K562 (cell line): ENCODE results near the gene GLIS1. TPM values are rescaled to one million over a fixed set of nuclear protein-coding genes. Genes with fewer than 3 reads are reported as not detected.

ENCODE experiments used
- ATAC-seq: fragments of 200-7000 bp; cut with Tn5 transposase; 3 replicates; pipeline ENCODE4 v1.9.1; 2020; ENCODE audit warnings: moderate library complexity
- BruUV-seq: library from RNA; stranded (reverse); fragments of 400-500 nt; replicated peaks from 2 replicates; lab custom pipeline; 2021; lab: Mats Ljungman, UMichigan
- CTCF ChIA-PET: fragments of 300-600 bp; formaldehyde crosslinking; extraction: SDS; loops from one replicate; lab custom pipeline; 2021; ENCODE audit warnings: low intra/inter-chr PET ratio; lab: Yijun Ruan, JAX
- POLR2A ChIA-PET: fragments of 300-600, 350-650 bp; sonication (Branson Sonifier 250); formaldehyde crosslinking; extraction: SDS; loops from one replicate; lab custom pipeline; 2021; ENCODE audit warnings: antibody characterized with exemption, inconsistent platforms; lab: Yijun Ruan, JAX
- DNase-seq, 4 experiments: peaks; one replicate each; pipeline versions ENCODE4 v3.0.0 to v3.0.0-alpha.2; 2011 to 2018; ENCODE audit warnings: low spot score in 3 of 4, mixed read lengths in 3 of 4; ENCODE audit errors: extremely low read depth in 1 of 4
- FAIRE-seq: peaks from 2 replicates; lab custom pipeline; 2011; peaks lifted over from hg19 to GRCh38; lab: Jason Lieb, UNC
- H2AFZ ChIP-seq: 2 replicates; pipeline ENCODE4 v1.6.0; 2011; ENCODE audit warnings: low read depth, low read length, control low read depth, inconsistent platforms
- H3K27ac ChIP-seq: fragments of 200-600 bp; 3 replicates; pipeline ENCODE4 v1.8.0; 2011; ENCODE audit warnings: low read depth, mild to moderate bottlenecking, control low read depth, inconsistent platforms, low read length, moderate library complexity, mixed read lengths; ENCODE audit errors: extremely low read depth
- H3K27me3 ChIP-seq, 2 experiments: fragments of 300-600 bp in 1 of 2; 2 replicates in 1 of 2; 3 replicates in 1 of 2; pipeline versions ENCODE4 v1.6.0 to v1.8.0; 2011; ENCODE audit warnings: inconsistent platforms in 2 of 2, low read length in 2 of 2, mild to moderate bottlenecking in 1 of 2, mixed read lengths in 1 of 2, moderate library complexity in 1 of 2; ENCODE audit not compliant: control insufficient read depth in 2 of 2, insufficient read depth in 2 of 2
- H3K36me3 ChIP-seq: fragments of 300-600 bp; 3 replicates; pipeline ENCODE4 v1.8.0; 2011; ENCODE audit warnings: mild to moderate bottlenecking, low read length, inconsistent platforms; ENCODE audit not compliant: control insufficient read depth, insufficient read depth
- H3K4me1 ChIP-seq, 2 experiments: fragments of 200-600 bp in 1 of 2; replicated peaks in 1 of 2; 2 replicates in 1 of 2; 3 replicates in 1 of 2; pipeline versions ENCODE4 v1.5.1 to v1.8.0; 2011; ENCODE audit warnings: inconsistent platforms in 2 of 2, low read length in 2 of 2, mild to moderate bottlenecking in 1 of 2, mixed read lengths in 1 of 2, moderate library complexity in 1 of 2; ENCODE audit not compliant: control insufficient read depth in 2 of 2, insufficient read depth in 2 of 2
- H3K4me2 ChIP-seq: 2 replicates; pipeline ENCODE4 v1.6.1; 2011; ENCODE audit warnings: low read length, control low read depth, inconsistent platforms, mixed read lengths; ENCODE audit not compliant: insufficient read depth
- H3K4me3 ChIP-seq: fragments of 200-600 bp; sonication (generic), shearing (Covaris generic); 2 replicates; pipeline ENCODE4 v1.5.1; 2016; ENCODE audit warnings: control low read depth, inconsistent platforms
- H3K79me2 ChIP-seq: fragments of 200-600 bp; 3 replicates; pipeline ENCODE4 v1.8.0; 2011; ENCODE audit warnings: low read length, inconsistent platforms; ENCODE audit not compliant: control insufficient read depth, insufficient read depth
- H3K9ac ChIP-seq, 2 experiments: 2 replicates each; pipeline versions ENCODE4 v1.6.0 to v1.6.1; 2011; ENCODE audit warnings: low read depth in 2 of 2, low read length in 2 of 2, control low read depth in 1 of 2, inconsistent platforms in 1 of 2, mild to moderate bottlenecking in 1 of 2, mixed read lengths in 1 of 2; ENCODE audit not compliant: insufficient read depth in 1 of 2
- H3K9me1 ChIP-seq: one replicate; pipeline ENCODE4 v1.6.0; 2011; ENCODE audit warnings: inconsistent platforms, mild to moderate bottlenecking, low read length, moderate library complexity; ENCODE audit not compliant: control insufficient read depth, insufficient read depth
- H3K9me3 ChIP-seq: replicated peaks from 2 replicates; pipeline ENCODE4 v1.5.1; 2011; ENCODE audit warnings: low read depth, low read length, inconsistent platforms; ENCODE audit not compliant: control insufficient read depth, insufficient read depth
- H4K20me1 ChIP-seq: replicated peaks from 2 replicates; pipeline ENCODE4 v1.6.1; 2011; ENCODE audit warnings: low read length, inconsistent platforms, mixed read lengths; ENCODE audit not compliant: control insufficient read depth, insufficient read depth
- DDX20 ChIP-seq: fragments of 450-650 bp; IDR thresholded peaks from 2 replicates; pipeline ENCODE4 v1.6.1; 2016; ENCODE audit warnings: missing genetic modification characterization, low read depth, mild to moderate bottlenecking, missing compliant biosample characterization, moderate library complexity
- MAX ChIP-seq: sonication (generic); formaldehyde crosslinking; IDR thresholded peaks from 2 replicates; pipeline ENCODE4 v1.9.0; 2022; ENCODE audit warnings: mild to moderate bottlenecking, missing genetic modification reagents
- PKNOX1 ChIP-seq: fragments of 450-650 bp; IDR thresholded peaks from 2 replicates; pipeline ENCODE4 v1.6.1; 2016
- RAD51 ChIP-seq: fragments of 450-650 bp; IDR thresholded peaks from 2 replicates; pipeline ENCODE4 v1.7.1; 2016; ENCODE audit warnings: low read depth, mild to moderate bottlenecking, borderline replicate concordance
- TFE3 ChIP-seq: fragments of 450-650 bp; formaldehyde crosslinking; IDR thresholded peaks from 2 replicates; pipeline ENCODE4 v1.4.0; 2020; ENCODE audit warnings: mild to moderate bottlenecking, mixed read lengths
- ZBTB8A ChIP-seq: fragments of 450-650 bp; IDR thresholded peaks from 2 replicates; pipeline ENCODE4 v1.6.1; 2018; ENCODE audit warnings: mild to moderate bottlenecking, moderate library complexity; ENCODE audit not compliant: partially characterized antibody
- ZNF282 ChIP-seq: sonication (generic); formaldehyde crosslinking; IDR thresholded peaks from 2 replicates; pipeline ENCODE4 v1.8.1; 2023; ENCODE audit warnings: missing genetic modification reagents
- WGBS: fragments of 100-300 bp; shearing (Covaris generic); methylation state at CpG from one replicate; pipeline ENCODE4 v1.1.6; 2016; ENCODE audit warnings: low coverage, mixed read lengths; ENCODE audit not compliant: insufficient coverage; ENCODE audit errors: missing lambda C conversion rate; 5-methylcytosine and 5-hydroxymethylcytosine counted together
- in situ Hi-C: fragments of 300-500 bp; cut with MboI; formaldehyde crosslinking; loops from 4 replicates; pipeline ENCODE4 v1.15.0; 2018; ENCODE audit warnings: inconsistent platforms, mixed read lengths
- intact Hi-C: fragments of 100-400 bp; cut with micrococcal nuclease; formaldehyde crosslinking; loops from 2 replicates; pipeline ENCODE4 v1.14.2; 2022
- polyA plus RNA-seq, 8 experiments: library from polyadenylated mRNA; depleted of rRNA in 4 of 8; stranded (reverse) in 5 of 8; unstranded in 3 of 8; fragments of >200 nt; fragmentation: Nextera tagmentation in 2 of 8; fragmentation: Illumina TruSeq in 1 of 8; extraction: Ambion mirVana in 2 of 8; extraction: Trizol in 1 of 8; gene quantifications; 2 replicates each; pipeline versions ENCODE4 v1.2.1 to v1.2.3, GENCODE V29; 2011 to 2014; ENCODE audit warnings: inconsistent platforms in 1 of 8, missing spikeins in 1 of 8
- total RNA-seq, 7 experiments: library from RNA; depleted of rRNA in 6 of 7; stranded (reverse); fragments of >200 nt in 6 of 7; fragmentation: Illumina TruSeq in 2 of 7; extraction: Trizol in 2 of 7; gene quantifications; 2 replicates each; pipeline versions ENCODE4 v1.2.1 to v1.2.3, GENCODE V29; 2011 to 2021; ENCODE audit warnings: low replicate concordance in 1 of 7
- TF ChIP-seq, protein P1 (sequence below): sonication (generic); formaldehyde crosslinking; IDR thresholded peaks from 2 replicates; pipeline ENCODE4 v1.9.0; 2022; ENCODE audit warnings: mild to moderate bottlenecking, missing genetic modification reagents
- TF ChIP-seq, protein P2 (sequence below): sonication (generic); formaldehyde crosslinking; IDR thresholded peaks from 2 replicates; pipeline ENCODE4 v1.5.0; 2020; ENCODE audit warnings: missing genetic modification reagents

Gene GLIS1
- total and polyA plus RNA-seq, 9 of the 15 experiments (the other 6 are each of a cell fraction or from before 2014, with no cell fraction given) = not detected

DNA sequence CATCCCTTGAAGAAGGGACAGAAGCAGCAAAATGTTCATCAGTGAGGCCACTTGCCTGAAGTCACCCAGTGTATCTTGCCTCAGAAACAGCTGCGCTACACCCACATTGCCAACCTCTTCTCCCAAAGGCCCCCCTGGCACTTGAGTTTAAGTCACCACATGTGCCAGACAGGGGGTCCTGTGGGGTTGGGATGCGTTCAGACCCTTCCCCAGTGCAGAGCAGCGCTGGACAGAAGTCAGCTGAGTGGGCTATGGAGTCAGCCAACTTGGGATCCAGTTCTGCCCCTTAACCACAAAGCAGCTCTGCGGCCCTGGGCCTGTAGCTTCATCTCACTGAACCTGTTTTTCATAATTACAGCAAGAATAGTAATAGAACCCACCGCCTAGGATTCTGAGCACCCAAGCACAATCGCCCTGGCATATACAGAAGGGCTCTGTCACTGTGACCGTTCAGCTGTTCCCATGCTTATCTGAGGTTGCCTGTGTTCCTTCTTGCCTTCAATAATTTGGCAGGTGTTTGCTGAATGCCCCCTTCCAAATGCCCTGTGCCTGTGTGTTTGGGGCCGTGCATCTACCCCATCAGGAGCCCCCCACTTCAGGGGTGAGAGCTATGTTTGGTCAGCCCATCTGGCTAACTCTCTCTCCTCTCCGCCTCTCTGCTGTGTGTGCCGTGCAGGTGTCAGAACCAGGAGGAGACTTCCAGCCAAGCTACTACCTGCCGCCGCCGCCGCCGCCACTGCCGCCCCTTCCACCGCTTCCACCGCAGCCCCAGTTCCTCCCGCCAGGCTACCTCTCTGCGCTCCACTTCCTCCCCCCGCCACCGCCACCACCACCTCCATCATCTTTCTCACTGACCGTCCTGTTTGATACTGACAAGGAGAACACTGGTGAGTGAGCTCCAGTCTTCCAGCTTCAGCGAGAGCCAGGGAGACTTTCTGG is 274.7 kb downstream of the GLIS1 start (continued):
- TF ChIP-seq TFE3 (CRISPR knock-in tag) (no peak), DDX20 (tag) (no peak), ZNF282 (CRISPR knock-in tag) (no peak), MAX (CRISPR knock-in tag) (no peak)
- TF ChIP-seq, all 486 proteins: peak for 0

DNA sequence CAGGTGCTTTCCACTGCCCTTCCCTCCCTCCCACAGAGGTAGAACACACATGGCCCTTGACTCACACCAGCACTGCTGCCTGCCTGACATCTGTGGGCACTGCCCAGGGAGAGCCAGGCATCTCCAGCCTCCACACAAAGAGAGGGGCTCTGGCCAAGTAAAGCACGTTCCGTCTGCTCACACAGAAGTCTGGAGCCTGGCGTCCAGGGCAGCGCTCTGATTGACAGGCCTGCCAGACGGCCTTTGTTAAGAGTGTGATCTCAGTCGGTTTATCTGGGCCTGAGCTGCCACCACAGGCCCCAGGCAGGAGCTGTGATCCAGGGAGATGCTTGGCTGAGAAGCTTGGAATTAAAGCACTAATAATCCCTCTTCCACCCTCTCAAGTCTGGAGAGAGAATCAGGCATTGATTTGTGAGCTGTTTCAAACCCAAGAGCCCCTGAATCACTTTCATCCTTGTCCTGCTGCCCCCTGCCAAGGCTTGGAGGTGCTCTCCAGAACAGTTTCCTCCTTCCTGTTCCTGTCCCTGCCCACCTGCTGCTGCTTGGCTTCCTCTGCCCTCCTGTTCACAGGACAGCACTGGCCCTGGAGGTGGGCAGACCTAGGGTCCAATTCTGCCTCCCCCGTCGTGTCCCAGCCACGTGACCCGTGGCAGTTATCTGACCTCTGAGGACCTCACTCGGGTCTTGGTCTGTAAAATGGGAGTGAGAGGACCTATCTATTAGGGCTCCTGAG is 276.0 kb downstream of the GLIS1 start:
- WGBS = 1% methylated on average over 11 of the region's 11 CpGs

More for the DNA sequence above, 276.0 kb downstream of the GLIS1 start:
- Histone ChIP-seq H3K9ac (no peak overlapping the region), H3K36me3 (no peaks in the 10 kb centered on the region), H3K79me2 (no peaks in the 10 kb centered on the region), H3K4me2 (no peak overlapping the region), H2AFZ (no peak overlapping the region)
- DNase-seq (no peak), ATAC-seq (no peak)
- CTCF ChIA-PET = no interaction called here
- intact Hi-C loops = no loop called here
- in situ Hi-C loops = no loop called here
- TF ChIP-seq, protein P1, sequence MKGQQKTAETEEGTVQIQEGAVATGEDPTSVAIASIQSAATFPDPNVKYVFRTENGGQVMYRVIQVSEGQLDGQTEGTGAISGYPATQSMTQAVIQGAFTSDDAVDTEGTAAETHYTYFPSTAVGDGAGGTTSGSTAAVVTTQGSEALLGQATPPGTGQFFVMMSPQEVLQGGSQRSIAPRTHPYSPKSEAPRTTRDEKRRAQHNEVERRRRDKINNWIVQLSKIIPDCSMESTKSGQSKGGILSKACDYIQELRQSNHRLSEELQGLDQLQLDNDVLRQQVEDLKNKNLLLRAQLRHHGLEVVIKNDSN = peak; percentile 43
- TF ChIP-seq, protein P2, sequence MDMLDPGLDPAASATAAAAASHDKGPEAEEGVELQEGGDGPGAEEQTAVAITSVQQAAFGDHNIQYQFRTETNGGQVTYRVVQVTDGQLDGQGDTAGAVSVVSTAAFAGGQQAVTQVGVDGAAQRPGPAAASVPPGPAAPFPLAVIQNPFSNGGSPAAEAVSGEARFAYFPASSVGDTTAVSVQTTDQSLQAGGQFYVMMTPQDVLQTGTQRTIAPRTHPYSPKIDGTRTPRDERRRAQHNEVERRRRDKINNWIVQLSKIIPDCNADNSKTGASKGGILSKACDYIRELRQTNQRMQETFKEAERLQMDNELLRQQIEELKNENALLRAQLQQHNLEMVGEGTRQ (CRISPR knock-in tag) = peak; percentile 67
- TF ChIP-seq PKNOX1 = peak; percentile 77
- no peak for TF ChIP-seq ZBTB8A
- TF ChIP-seq RAD51 = peak; percentile 34; the same call in 1 of the 2 replicates
- TF ChIP-seq, all 486 proteins: peak for 4
- H4K20me1 ChIP-seq = no peaks in the 10 kb centered on the region
- 0 out of 2 replicates have a peak, but pooled peaks cover 2% of the 10 kb centered on the region for H3K9me3 ChIP-seq
- H3K27ac ChIP-seq = no peak overlapping the region
- no TSS peak for BruUV-seq
- H3K4me3 ChIP-seq = no peak overlapping the region
- peaks cover 14 to 64% of the 10 kb centered on the region in 2 experiments; a peak in 3 of 5 replicates for H3K27me3 ChIP-seq
- no peaks in the 10 kb centered on the region for H3K9me1 ChIP-seq
- POLR2A ChIA-PET = interaction anchor here (0.7 to 1.1 kb wide), 2 partner anchors 11 to 178 kb away, joined by 3 to 4 read pairs; no protein-coding TSS in a partner anchor
- H3K4me1 ChIP-seq = peaks cover 0 to 20% of the 10 kb centered on the region in 2 experiments; a peak in 3 of 5 replicates
- FAIRE-seq = no peak
